Lung (tissue), 12 donors: ENCODE measurements around the gene LURAP1L. TPM values are rescaled to one million over a fixed set of nuclear protein-coding genes. Genes with fewer than 3 reads are reported as not detected.

Source experiments
- ATAC-seq: fragments of 200-7000 bp; cut with Tn5 transposase; one replicate; pipeline ENCODE4 v1.9.1; 2020; ENCODE audit warnings: moderate number of reproducible peaks; ENCODE audit not compliant: insufficient read depth, low FRiP score
- DNase-seq, 3 donors: peaks; one replicate each; pipeline ENCODE4 v3.0.0-alpha.2; 2013 to 2017
- H3K27ac ChIP-seq, 2 donors: one replicate each; pipeline ENCODE4 v1.5.1; 2013; ENCODE audit warnings: mild to moderate bottlenecking in 2 of 2, moderate library complexity in 2 of 2, control low read depth in 1 of 2, inconsistent platforms in 1 of 2, low read depth in 1 of 2, low read length in 1 of 2
- H3K27me3 ChIP-seq, 3 donors: one replicate each; pipeline ENCODE4 v1.5.1; 2013; ENCODE audit warnings: low read length in 2 of 3; ENCODE audit not compliant: control insufficient read depth in 3 of 3, insufficient read depth in 3 of 3
- H3K36me3 ChIP-seq, 4 donors: one replicate each; pipeline ENCODE4 v1.5.1; 2013; ENCODE audit warnings: low read length in 4 of 4, mild to moderate bottlenecking in 1 of 4, moderate library complexity in 1 of 4; ENCODE audit not compliant: control insufficient read depth in 4 of 4, insufficient read depth in 4 of 4
- H3K4me1 ChIP-seq, 5 donors: one replicate each; pipeline ENCODE4 v1.5.1; 2013; ENCODE audit warnings: low read length in 5 of 5, mild to moderate bottlenecking in 2 of 5, moderate library complexity in 1 of 5; ENCODE audit not compliant: control insufficient read depth in 5 of 5, insufficient read depth in 5 of 5
- H3K4me3 ChIP-seq: one replicate; pipeline ENCODE4 v1.5.1; 2013; ENCODE audit warnings: mild to moderate bottlenecking, control low read depth, moderate library complexity
- H3K9ac ChIP-seq, 2 donors: one replicate each; pipeline ENCODE4 v1.5.1; 2013; ENCODE audit warnings: low read length in 2 of 2, control low read depth in 1 of 2; ENCODE audit not compliant: insufficient read depth in 1 of 2
- H3K9me3 ChIP-seq, 4 donors: one replicate each; pipeline ENCODE4 v1.5.1; 2013; ENCODE audit warnings: low read length in 3 of 4, mild to moderate bottlenecking in 1 of 4, moderate library complexity in 1 of 4; ENCODE audit not compliant: control insufficient read depth in 4 of 4, insufficient read depth in 3 of 4
- WGBS, 2 donors: extraction: QIAGEN DNeasy Blood & Tissue Kit; methylation state at CpG; one replicate each; pipeline ENCODE4 v1.1.7; 2013; 5-methylcytosine and 5-hydroxymethylcytosine counted together
- polyA plus RNA-seq, 2 donors: library from polyadenylated mRNA; stranded (reverse); fragments of 200-250 nt; gene quantifications; one replicate each; pipeline ENCODE4 v1.2.1, GENCODE V29; 2013
- total RNA-seq, 2 donors: library from RNA; depleted of rRNA in 1 of 2; stranded (reverse); fragments of >200 nt in 1 of 2; gene quantifications; one replicate each; pipeline ENCODE4 v1.2.1, GENCODE V29; 2014 to 2021
- TF ChIP-seq, protein P1 (sequence below): IDR thresholded peaks from 2 replicates; pipeline ENCODE4 v1.5.1; 2012; ENCODE audit warnings: mild to moderate bottlenecking; ENCODE audit errors: control extremely low read depth, extremely low read depth
- donor health status: control.
- donor health status: control.
- donor health status: Bipolar disorder and iron deficiency.
- donor health status: healthy.
- donor health status: DM: yes; HTN: yes; CAD: no.

The LURAP1L gene
- total and polyA plus RNA-seq, 4 donors, result 24.9 to 104 (median 30.1) TPM

DNA sequence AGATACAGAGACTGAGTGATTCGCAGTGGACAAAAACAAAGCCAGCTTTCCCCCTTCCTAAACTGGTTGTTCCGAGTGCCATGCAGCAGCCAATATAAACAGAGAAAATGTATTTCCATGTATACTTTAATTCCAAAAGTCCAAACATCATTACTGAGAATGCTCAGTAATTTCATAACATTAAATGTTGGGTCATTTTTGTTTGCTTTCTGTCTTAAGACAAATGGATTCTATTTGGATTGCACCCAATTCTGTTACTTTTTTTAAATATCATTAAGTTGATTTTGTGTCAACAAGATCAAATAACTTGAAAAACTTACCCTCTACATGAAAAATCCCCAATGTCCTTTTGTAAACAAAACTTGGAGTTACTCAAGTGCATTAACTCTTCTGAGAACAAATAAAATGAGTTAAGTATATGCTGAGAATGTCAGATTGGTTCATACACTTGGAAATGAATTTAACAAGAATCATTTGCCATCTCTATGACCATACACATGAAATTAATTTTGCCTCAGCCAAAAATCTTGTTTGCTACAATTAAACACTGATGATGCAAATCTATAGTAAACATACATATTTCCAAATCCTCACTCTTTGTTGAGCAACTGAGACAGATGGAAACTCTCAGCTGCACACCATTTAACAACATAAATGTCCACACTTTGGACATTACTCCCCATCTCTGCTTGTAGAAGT lies 19.4 kb downstream of the LURAP1L start:
- 48 to 59% methylated on average over 2 of the region's 2 CpGs for WGBS, 2 donors

DNA sequence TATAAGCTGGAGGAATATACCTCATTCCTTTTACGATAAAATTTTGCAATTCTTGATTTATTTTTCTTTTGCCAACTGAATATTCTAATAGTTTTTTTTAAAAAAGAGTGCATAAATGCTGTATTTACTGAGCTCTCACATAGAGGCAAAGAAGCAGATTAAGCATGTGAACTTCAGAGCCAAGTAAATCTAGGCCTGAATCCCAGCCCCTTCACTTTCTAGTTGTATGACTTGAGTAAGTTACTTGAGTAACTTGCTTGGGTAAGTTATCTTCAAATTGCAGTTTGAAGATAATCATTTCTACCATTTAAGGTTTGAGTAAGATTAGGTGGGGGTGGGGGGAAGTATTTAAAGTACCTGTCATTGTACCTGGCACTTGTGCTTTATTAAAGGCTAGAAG lies 21.8 kb downstream of the LURAP1L start:
- no peaks in the 10 kb centered on the region for H3K9me3 ChIP-seq
- H3K9ac ChIP-seq, result no peak overlapping the region
- peak in 2 of 3 donors; percentile 46 to 70 for DNase-seq
- H3K36me3 ChIP-seq, result no peaks in the 10 kb centered on the region
- no peaks in the 10 kb centered on the region for H3K27me3 ChIP-seq
- peaks cover 0 to 72% (median 23%) of the 10 kb centered on the region in 5 donors for H3K4me1 ChIP-seq
- no peak overlapping the region for H3K4me3 ChIP-seq
- TF ChIP-seq, protein P1, sequence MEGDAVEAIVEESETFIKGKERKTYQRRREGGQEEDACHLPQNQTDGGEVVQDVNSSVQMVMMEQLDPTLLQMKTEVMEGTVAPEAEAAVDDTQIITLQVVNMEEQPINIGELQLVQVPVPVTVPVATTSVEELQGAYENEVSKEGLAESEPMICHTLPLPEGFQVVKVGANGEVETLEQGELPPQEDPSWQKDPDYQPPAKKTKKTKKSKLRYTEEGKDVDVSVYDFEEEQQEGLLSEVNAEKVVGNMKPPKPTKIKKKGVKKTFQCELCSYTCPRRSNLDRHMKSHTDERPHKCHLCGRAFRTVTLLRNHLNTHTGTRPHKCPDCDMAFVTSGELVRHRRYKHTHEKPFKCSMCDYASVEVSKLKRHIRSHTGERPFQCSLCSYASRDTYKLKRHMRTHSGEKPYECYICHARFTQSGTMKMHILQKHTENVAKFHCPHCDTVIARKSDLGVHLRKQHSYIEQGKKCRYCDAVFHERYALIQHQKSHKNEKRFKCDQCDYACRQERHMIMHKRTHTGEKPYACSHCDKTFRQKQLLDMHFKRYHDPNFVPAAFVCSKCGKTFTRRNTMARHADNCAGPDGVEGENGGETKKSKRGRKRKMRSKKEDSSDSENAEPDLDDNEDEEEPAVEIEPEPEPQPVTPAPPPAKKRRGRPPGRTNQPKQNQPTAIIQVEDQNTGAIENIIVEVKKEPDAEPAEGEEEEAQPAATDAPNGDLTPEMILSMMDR, result no peak
- no peak for ATAC-seq
- WGBS, 2 donors, result 55 to 61% methylated on average over 1 of the region's 1 CpG
- no peak overlapping the region for H3K27ac ChIP-seq

More for the DNA sequence above, 19.4 kb downstream of the LURAP1L start:
- H3K9me3 ChIP-seq, result no peaks in the 10 kb centered on the region
- no peak overlapping the region for H3K27ac ChIP-seq
- peak; percentile 83 to 99 (median 99) for DNase-seq
- H3K4me3 ChIP-seq, result no peak overlapping the region
- H3K4me1 ChIP-seq, result peaks cover 0 to 89% (median 25%) of the 10 kb centered on the region in 5 donors
- peak; percentile 58 for ATAC-seq
- no peaks in the 10 kb centered on the region for H3K36me3 ChIP-seq
- H3K9ac ChIP-seq, result no peak overlapping the region
- no peaks in the 10 kb centered on the region for H3K27me3 ChIP-seq
- TF ChIP-seq, protein P1, result no peak

DNA sequence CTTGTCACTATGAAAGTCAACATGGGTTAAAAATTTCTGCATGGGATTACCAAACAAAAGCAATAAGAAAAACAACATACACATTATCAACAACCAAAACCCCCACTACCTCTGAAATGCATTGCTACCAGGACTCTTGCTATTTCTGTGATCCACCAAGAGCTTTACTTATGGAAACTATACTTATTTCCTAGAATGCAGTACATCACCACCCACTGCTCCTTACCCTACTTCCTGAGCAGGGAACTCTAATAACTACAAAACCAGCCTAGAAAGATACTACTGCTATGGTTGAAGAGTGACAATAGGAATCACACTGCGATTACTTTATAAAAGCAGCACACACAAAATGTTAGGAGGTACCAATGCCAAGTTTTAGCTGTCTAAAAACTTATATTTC lies 22.2 kb downstream of the LURAP1L start:
- no peaks in the 10 kb centered on the region for H3K27me3 ChIP-seq
- no peaks in the 10 kb centered on the region for H3K36me3 ChIP-seq
- H3K9me3 ChIP-seq, result no peaks in the 10 kb centered on the region
- H3K27ac ChIP-seq, result no peak overlapping the region
- no peak overlapping the region for H3K4me3 ChIP-seq
- DNase-seq (no peak), ATAC-seq (no peak)
- 83 to 85% methylated on average over 1 of the region's 1 CpG for WGBS, 2 donors
- H3K4me1 ChIP-seq, result peaks cover 0 to 72% (median 19%) of the 10 kb centered on the region in 5 donors
- H3K9ac ChIP-seq, result no peak overlapping the region
- TF ChIP-seq, protein P1, result no peak
